Hepatocyte (in vitro differentiated cells): ENCODE results near the gene BAIAP2L1. TPM values are rescaled to one million over a fixed set of nuclear protein-coding genes. Genes with fewer than 3 reads are reported as not detected.

Experiments
- DNase-seq: peaks from one replicate; pipeline ENCODE4 v3.0.0-alpha.2; 2016; ENCODE audit warnings: low spot score
- H2AFZ ChIP-seq: fragments of 200-600 bp; sonication (generic); 2 replicates; pipeline ENCODE4 v1.6.0; 2016; ENCODE audit warnings: antibody characterized with exemption, mild to moderate bottlenecking
- H3K27ac ChIP-seq: fragments of 200-600 bp; sonication (generic); 2 replicates; pipeline ENCODE4 v1.5.1; 2016; ENCODE audit warnings: mild to moderate bottlenecking
- H3K27me3 ChIP-seq: fragments of 200-600 bp; sonication (generic); 2 replicates; pipeline ENCODE4 v1.6.1; 2016
- H3K36me3 ChIP-seq: fragments of 200-600 bp; sonication (generic); replicated peaks from 2 replicates; pipeline ENCODE4 v1.5.1; 2016; ENCODE audit warnings: low read depth; ENCODE audit not compliant: insufficient read depth
- H3K4me1 ChIP-seq: fragments of 200-600 bp; sonication (generic); 2 replicates; pipeline ENCODE4 v1.5.1; 2016; ENCODE audit warnings: mild to moderate bottlenecking, moderate library complexity; ENCODE audit not compliant: insufficient read depth
- H3K4me2 ChIP-seq: fragments of 200-600 bp; sonication (generic); 2 replicates; pipeline ENCODE4 v1.6.0; 2016
- H3K4me3 ChIP-seq: fragments of 200-600 bp; sonication (generic); 2 replicates; pipeline ENCODE4 v1.5.1; 2016; ENCODE audit warnings: mild to moderate bottlenecking
- H3K79me2 ChIP-seq: fragments of 200-600 bp; sonication (generic); 2 replicates; pipeline ENCODE4 v1.6.0; 2017; ENCODE audit warnings: mild to moderate bottlenecking
- H3K9me2 ChIP-seq: fragments of 200-600 bp; sonication (generic); replicated peaks from 2 replicates; pipeline ENCODE4 v1.6.0; 2017; ENCODE audit warnings: mild to moderate bottlenecking; ENCODE audit not compliant: insufficient read depth
- H3K9me3 ChIP-seq: fragments of 200-600 bp; sonication (generic); 2 replicates; pipeline ENCODE4 v1.5.1; 2016; ENCODE audit warnings: low read depth, mild to moderate bottlenecking
- H4K20me1 ChIP-seq: fragments of 200-600 bp; sonication (generic); 2 replicates; pipeline ENCODE4 v1.6.0; 2016; ENCODE audit warnings: mild to moderate bottlenecking; ENCODE audit not compliant: insufficient read depth, poor library complexity, severe bottlenecking
- EZH2 ChIP-seq: fragments of 200-600 bp; sonication (generic); IDR thresholded peaks from 2 replicates; pipeline ENCODE4 v1.6.1; 2016; ENCODE audit warnings: antibody characterized with exemption, mild to moderate bottlenecking, borderline replicate concordance
- EZH2phosphoT487 ChIP-seq: fragments of 200-600 bp; sonication (generic); IDR thresholded peaks from one replicate; pipeline ENCODE4 v1.6.1; 2018; ENCODE audit warnings: antibody characterized with exemption, mild to moderate bottlenecking, low read depth, moderate library complexity; ENCODE audit not compliant: unreplicated experiment, severe bottlenecking
- WGBS: methylation state at CpG from one replicate; pipeline ENCODE4 v1.1.6; 2016; ENCODE audit warnings: low lambda C conversion rate; ENCODE audit errors: missing lambda C conversion rate; 5-methylcytosine and 5-hydroxymethylcytosine counted together
- polyA plus RNA-seq: library from polyadenylated mRNA; unstranded; fragments of >200 nt; fragmentation: Nextera tagmentation; extraction: Ambion mirVana; gene quantifications from 2 replicates; pipeline ENCODE4 v1.2.1, GENCODE V29; 2016
- total RNA-seq: library from RNA; depleted of rRNA; stranded (reverse); fragments of >200 nt; gene quantifications from 2 replicates; pipeline ENCODE4 v1.2.3, GENCODE V29; 2014
- TF ChIP-seq, protein P1 (sequence below): fragments of 200-600 bp; sonication (generic); IDR thresholded peaks from 2 replicates; pipeline ENCODE4 v1.5.1; 2016; ENCODE audit warnings: antibody characterized with exemption, mild to moderate bottlenecking; ENCODE audit not compliant: poor library complexity

Gene BAIAP2L1
- total and polyA plus RNA-seq, 2 experiments from 2014 or later = 25.4 to 32.0 TPM

DNA sequence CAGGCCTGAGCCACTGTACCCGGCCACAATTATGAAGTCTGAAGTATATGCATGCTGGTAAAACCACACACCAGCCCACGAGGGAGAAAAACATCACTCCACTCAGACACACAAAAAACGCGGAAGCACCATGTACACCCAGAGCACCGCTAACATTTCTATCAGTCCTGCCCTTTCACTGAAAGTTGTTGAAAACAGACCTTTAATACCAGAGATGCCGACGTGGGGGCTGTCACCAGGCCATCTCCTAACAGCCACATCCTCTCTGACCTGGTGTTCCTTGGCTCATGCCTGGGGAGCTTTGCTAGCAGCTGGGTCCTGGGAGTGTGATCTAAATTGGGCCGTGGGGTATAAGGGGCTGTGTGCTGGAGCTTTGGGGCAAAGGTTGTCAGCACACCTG is 49.8 kb downstream of the BAIAP2L1 start:
- peaks cover 45% of the 10 kb centered on the region for H3K79me2 ChIP-seq
- WGBS = 95% methylated on average over 8 of the region's 8 CpGs
- H2AFZ ChIP-seq = no peak overlapping the region
- no peak overlapping the region for H3K4me2 ChIP-seq
- H3K9me2 ChIP-seq = no peaks in the 10 kb centered on the region
- DNase-seq = no peak
- H3K27me3 ChIP-seq = no peaks in the 10 kb centered on the region
- no peak overlapping the region for H3K4me3 ChIP-seq
- peaks cover 18% of the 10 kb centered on the region for H3K4me1 ChIP-seq
- H3K27ac ChIP-seq = no peak overlapping the region
- TF ChIP-seq, protein P1, sequence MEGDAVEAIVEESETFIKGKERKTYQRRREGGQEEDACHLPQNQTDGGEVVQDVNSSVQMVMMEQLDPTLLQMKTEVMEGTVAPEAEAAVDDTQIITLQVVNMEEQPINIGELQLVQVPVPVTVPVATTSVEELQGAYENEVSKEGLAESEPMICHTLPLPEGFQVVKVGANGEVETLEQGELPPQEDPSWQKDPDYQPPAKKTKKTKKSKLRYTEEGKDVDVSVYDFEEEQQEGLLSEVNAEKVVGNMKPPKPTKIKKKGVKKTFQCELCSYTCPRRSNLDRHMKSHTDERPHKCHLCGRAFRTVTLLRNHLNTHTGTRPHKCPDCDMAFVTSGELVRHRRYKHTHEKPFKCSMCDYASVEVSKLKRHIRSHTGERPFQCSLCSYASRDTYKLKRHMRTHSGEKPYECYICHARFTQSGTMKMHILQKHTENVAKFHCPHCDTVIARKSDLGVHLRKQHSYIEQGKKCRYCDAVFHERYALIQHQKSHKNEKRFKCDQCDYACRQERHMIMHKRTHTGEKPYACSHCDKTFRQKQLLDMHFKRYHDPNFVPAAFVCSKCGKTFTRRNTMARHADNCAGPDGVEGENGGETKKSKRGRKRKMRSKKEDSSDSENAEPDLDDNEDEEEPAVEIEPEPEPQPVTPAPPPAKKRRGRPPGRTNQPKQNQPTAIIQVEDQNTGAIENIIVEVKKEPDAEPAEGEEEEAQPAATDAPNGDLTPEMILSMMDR = no peak
- no peak for TF ChIP-seq EZH2phosphoT487
- no peak for TF ChIP-seq EZH2
- H4K20me1 ChIP-seq = no peaks in the 10 kb centered on the region
- H3K9me3 ChIP-seq = no peaks in the 10 kb centered on the region
- H3K36me3 ChIP-seq = no peaks in the 10 kb centered on the region

DNA sequence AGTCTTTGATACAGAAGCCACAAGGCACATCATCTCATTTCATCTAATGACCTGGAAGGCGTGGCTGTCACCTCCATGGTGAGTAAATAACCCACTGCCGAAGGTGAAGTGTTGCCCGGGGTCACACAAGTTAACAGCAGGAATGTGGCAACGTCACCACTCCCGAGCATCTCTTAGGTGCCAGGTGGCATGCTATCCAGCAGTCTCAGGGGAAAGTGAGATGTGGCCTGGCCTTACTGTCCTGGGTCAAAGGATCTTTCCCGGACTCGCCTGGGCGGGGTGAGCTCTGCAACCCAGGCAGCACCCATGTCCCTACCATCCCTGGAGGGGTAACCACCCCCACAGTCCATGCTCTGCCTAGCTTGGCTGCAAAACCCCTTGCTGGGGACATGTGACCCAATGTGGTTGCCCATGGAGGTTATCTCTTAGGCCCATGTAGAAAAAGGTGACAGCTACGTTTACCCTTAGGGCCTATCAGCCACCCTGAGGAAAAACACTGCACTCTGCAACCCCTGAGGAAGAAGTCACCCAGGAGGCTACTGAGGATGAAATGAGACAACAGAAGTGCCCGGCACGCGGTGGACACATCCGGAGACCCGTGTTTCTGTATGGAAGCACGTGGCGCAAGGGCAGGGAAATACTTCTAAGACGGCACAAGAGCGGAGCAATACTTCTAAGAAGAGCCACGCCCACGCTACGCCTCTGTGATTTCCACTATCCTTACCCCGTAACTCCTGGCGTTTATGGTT is 52.0 kb downstream of the BAIAP2L1 start:
- Histone ChIP-seq H3K79me2 (peaks cover 55% of the 10 kb centered on the region), H3K9me3 (no peaks in the 10 kb centered on the region), H3K27me3 (no peaks in the 10 kb centered on the region), H2AFZ (no peak overlapping the region), H3K9me2 (no peaks in the 10 kb centered on the region), H3K4me3 (no peak overlapping the region), H3K4me2 (no peak overlapping the region), H3K27ac (no peak overlapping the region), H3K36me3 (no peaks in the 10 kb centered on the region), H3K4me1 (peaks cover 8% of the 10 kb centered on the region), H4K20me1 (no peaks in the 10 kb centered on the region)
- DNase-seq = no peak
- 93% methylated on average over 23 of the region's 23 CpGs for WGBS
- TF ChIP-seq EZH2phosphoT487 (no peak), EZH2 (no peak)
- TF ChIP-seq, protein P1 = no peak

DNA sequence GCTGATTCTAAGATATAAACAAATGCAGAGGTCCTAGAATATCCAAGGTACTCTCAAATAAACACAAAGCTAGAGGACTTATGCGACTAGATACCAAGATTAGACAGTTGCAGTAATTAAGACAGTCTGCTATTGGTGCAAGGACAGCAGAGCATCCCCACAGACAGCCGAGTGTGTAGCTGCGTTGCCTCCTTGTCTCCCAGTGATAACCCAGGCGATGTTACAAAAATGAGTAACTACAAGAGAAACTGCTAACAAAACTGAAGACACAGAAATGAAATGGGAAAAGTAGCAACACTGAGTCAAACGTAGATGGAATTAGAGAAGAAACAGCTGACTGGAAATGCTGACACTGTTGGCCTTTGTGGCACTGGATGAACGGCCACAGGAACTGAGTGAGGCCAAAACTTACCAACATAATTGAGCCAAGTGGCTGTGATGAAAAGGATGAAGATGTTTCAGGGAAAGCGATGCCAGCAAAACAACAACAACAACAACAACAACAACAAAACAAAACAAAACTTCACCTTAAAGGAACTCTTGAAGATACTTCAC is 54.3 kb downstream of the BAIAP2L1 start:
- no peak for DNase-seq
- Histone ChIP-seq H3K4me3 (no peak overlapping the region), H3K4me2 (no peak overlapping the region), H2AFZ (no peak overlapping the region), H3K9me2 (no peaks in the 10 kb centered on the region), H3K79me2 (peaks cover 56% of the 10 kb centered on the region), H4K20me1 (no peaks in the 10 kb centered on the region), H3K9me3 (no peaks in the 10 kb centered on the region), H3K27ac (no peak overlapping the region), H3K27me3 (no peaks in the 10 kb centered on the region), H3K36me3 (no peaks in the 10 kb centered on the region), H3K4me1 (no peaks in the 10 kb centered on the region)
- TF ChIP-seq, protein P1 = no peak
- TF ChIP-seq EZH2 (no peak), EZH2phosphoT487 (no peak)
- WGBS = 79% methylated on average over 7 of the region's 7 CpGs
